Neuronal stem cell (in vitro differentiated cells): ENCODE results near the gene C11orf98. TPM values are rescaled to one million over a fixed set of nuclear protein-coding genes. Genes with fewer than 3 reads are reported as not detected.

Experiments used
- DNase-seq: peaks from one replicate; pipeline ENCODE4 v3.0.0-alpha.2; 2013; ENCODE audit warnings: low spot score
- H2AFZ ChIP-seq: one replicate; pipeline ENCODE4 v1.6.1; 2013; ENCODE audit warnings: mild to moderate bottlenecking, low read length, inconsistent platforms
- H2AK5ac ChIP-seq: 2 replicates; pipeline ENCODE4 v1.6.1; 2013; ENCODE audit warnings: low read depth, mild to moderate bottlenecking, inconsistent platforms, low read length, moderate library complexity, mixed read lengths
- H2BK120ac ChIP-seq: 2 replicates; pipeline ENCODE4 v1.6.1; 2013; ENCODE audit warnings: low read depth, mild to moderate bottlenecking, inconsistent platforms, low read length, moderate library complexity, mixed read lengths
- H2BK12ac ChIP-seq: one replicate; pipeline ENCODE4 v1.6.1; 2013; ENCODE audit warnings: low read length, inconsistent platforms
- H2BK15ac ChIP-seq: 2 replicates; pipeline ENCODE4 v1.6.1; 2013; ENCODE audit warnings: mild to moderate bottlenecking, low read length, inconsistent platforms, mixed read lengths
- H2BK5ac ChIP-seq: one replicate; pipeline ENCODE4 v1.6.1; 2013; ENCODE audit warnings: inconsistent platforms, mild to moderate bottlenecking, low read length, moderate library complexity
- H3K14ac ChIP-seq: one replicate; pipeline ENCODE4 v1.6.1; 2013; ENCODE audit warnings: low read length, inconsistent platforms
- H3K18ac ChIP-seq: 2 replicates; pipeline ENCODE4 v1.6.1; 2013; ENCODE audit warnings: low read length, inconsistent platforms
- H3K23ac ChIP-seq: 2 replicates; pipeline ENCODE4 v1.6.1; 2013; ENCODE audit warnings: low read depth, mild to moderate bottlenecking, mixed read lengths, low read length, inconsistent platforms; ENCODE audit not compliant: poor library complexity
- H3K27ac ChIP-seq: replicated peaks from 3 replicates; pipeline ENCODE4 v1.5.1; 2013; ENCODE audit warnings: low read length, inconsistent platforms
- H3K27me3 ChIP-seq, 3 experiments: 2 replicates each; pipeline ENCODE4 v1.6.1; 2013; ENCODE audit warnings: low read length in 3 of 3, mild to moderate bottlenecking in 2 of 3, inconsistent platforms in 1 of 3, low read depth in 1 of 3, mixed read lengths in 1 of 3, moderate library complexity in 1 of 3; ENCODE audit not compliant: control insufficient read depth in 3 of 3, insufficient read depth in 3 of 3
- H3K36me3 ChIP-seq, 2 donors: replicated peaks in 1 of 2; 2 replicates each; pipeline ENCODE4 v1.6.1; 2013; ENCODE audit warnings: low read length in 2 of 2; ENCODE audit not compliant: control insufficient read depth in 2 of 2, insufficient read depth in 2 of 2
- H3K4ac ChIP-seq: 2 replicates; pipeline ENCODE4 v1.6.1; 2013; ENCODE audit warnings: inconsistent platforms, mild to moderate bottlenecking, low read length, moderate library complexity
- H3K4me1 ChIP-seq, 2 donors: 1 replicate in 1 of 2; 2 replicates in 1 of 2; pipeline ENCODE4 v1.6.1; 2013; ENCODE audit warnings: low read length in 2 of 2, low read depth in 1 of 2; ENCODE audit not compliant: control insufficient read depth in 2 of 2, insufficient read depth in 1 of 2
- H3K4me2 ChIP-seq: one replicate; pipeline ENCODE4 v1.6.1; 2013; ENCODE audit warnings: mild to moderate bottlenecking, low read length, inconsistent platforms; ENCODE audit not compliant: insufficient read depth, poor library complexity, severe bottlenecking
- H3K4me3 ChIP-seq, 2 donors: 2 replicates each; pipeline ENCODE4 v1.5.1; 2013; ENCODE audit warnings: low read length in 2 of 2, mild to moderate bottlenecking in 2 of 2, inconsistent platforms in 1 of 2, moderate library complexity in 1 of 2
- H3K79me1 ChIP-seq: one replicate; pipeline ENCODE4 v1.6.1; 2013; ENCODE audit warnings: low read depth, mild to moderate bottlenecking, inconsistent platforms, low read length, moderate library complexity
- H3K9ac ChIP-seq: one replicate; pipeline ENCODE4 v1.6.1; 2013; ENCODE audit warnings: mild to moderate bottlenecking, low read depth, low read length, inconsistent platforms; ENCODE audit not compliant: poor library complexity
- H3K9me3 ChIP-seq, 2 donors: replicated peaks in 1 of 2; 2 replicates each; pipeline versions ENCODE3 to v1.6.1; 2013; ENCODE audit warnings: low read length in 2 of 2, mild to moderate bottlenecking in 2 of 2, inconsistent platforms in 1 of 2, low read depth in 1 of 2, mixed read lengths in 1 of 2, moderate library complexity in 1 of 2; ENCODE audit not compliant: control insufficient read depth in 2 of 2, insufficient read depth in 1 of 2
- H4K8ac ChIP-seq: one replicate; pipeline ENCODE4 v1.6.1; 2013; ENCODE audit warnings: low read depth, mild to moderate bottlenecking, inconsistent platforms, low read length, moderate library complexity
- H4K91ac ChIP-seq: one replicate; pipeline ENCODE4 v1.6.1; 2013; ENCODE audit warnings: low read length, low read depth, mild to moderate bottlenecking, inconsistent platforms; ENCODE audit not compliant: poor library complexity
- WGBS, 2 donors: extraction: QIAGEN DNeasy Blood & Tissue Kit; methylation state at CpG; one replicate each; pipeline ENCODE4 v1.1.7; 2013; ENCODE audit warnings: missing lambda C conversion rate in 2 of 2, mixed read lengths in 1 of 2; ENCODE audit not compliant: insufficient read length in 2 of 2, insufficient replicate concordance in 1 of 2; ENCODE audit errors: extremely low coverage in 2 of 2; 5-methylcytosine and 5-hydroxymethylcytosine counted together
- small RNA-seq: library from polyadenylated mRNA; stranded (forward); fragments of <200 nt; extraction: miRNeasy Mini kit (QIAGEN cat#:217004); gene quantifications from one replicate; pipeline ENCODE3, GENCODE V24; 2013; ENCODE audit not compliant: insufficient read depth

Gene C11orf98

DNA sequence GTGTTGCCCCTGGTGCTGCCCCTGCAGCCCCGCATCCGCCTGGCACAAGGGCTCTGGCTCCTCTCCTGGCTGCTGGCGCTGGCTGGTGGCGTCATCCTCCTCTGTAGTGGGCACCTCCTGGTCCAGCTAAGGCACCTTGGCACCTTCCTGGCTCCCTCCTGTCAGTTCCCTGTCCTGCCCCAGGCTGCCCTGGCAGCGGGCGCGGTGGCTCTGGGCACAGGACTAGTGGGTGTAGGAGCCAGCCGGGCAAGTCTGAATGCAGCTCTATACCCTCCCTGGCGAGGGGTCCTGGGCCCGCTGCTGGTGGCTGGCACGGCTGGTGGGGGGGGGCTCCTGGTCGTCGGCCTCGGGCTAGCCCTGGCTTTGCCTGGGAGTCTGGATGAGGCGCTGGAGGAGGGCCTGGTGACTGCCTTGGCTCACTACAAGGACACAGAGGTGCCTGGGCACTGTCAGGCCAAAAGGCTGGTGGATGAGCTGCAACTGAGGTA lies 51.7 kb downstream of the C11orf98 start:
- Histone ChIP-seq H2BK15ac (peak overlapping the region; percentile 91), H2BK120ac (no peak overlapping the region), H3K9me3 (peaks cover 0 to 2% of the 10 kb centered on the region in 2 donors), H2AK5ac (peak overlapping the region; percentile 76), H3K18ac (peak overlapping the region; percentile 94), H4K91ac (no peak overlapping the region), H3K9ac (peak overlapping the region; percentile 46), H3K14ac (peak overlapping the region; percentile 77), H3K79me1 (peaks cover 3% of the 10 kb centered on the region), H3K4me2 (no peak overlapping the region), H2BK12ac (peak overlapping the region; percentile 8), H3K27ac (peak overlapping the region; percentile 54), H2AFZ (peak overlapping the region; percentile 89), H4K8ac (no peak overlapping the region), H3K36me3 (peaks cover 8 to 28% of the 10 kb centered on the region in 2 donors), H3K4ac (peak overlapping the region; percentile 78), H3K23ac (peak overlapping the region; percentile 87), H2BK5ac (peak overlapping the region; percentile 89), H3K4me1 (peaks cover 8 to 15% of the 10 kb centered on the region in 2 donors), H3K4me3 (peak overlapping the region; percentile 27 to 57), H3K27me3 (no peaks in the 10 kb centered on the region)
- no peak for DNase-seq
- no CpG with 5 or more reads among the region's 15 CpGs for WGBS, 2 donors

Small RNAs within 50 kb of the gene (small RNA-seq; reads per million reads assigned to genes)
- not detected for gene SNORA57
